Esophagus (tissue), 2 donors: ENCODE measurements around the gene DUSP3. TPM values are rescaled to one million over a fixed set of nuclear protein-coding genes. Genes with fewer than 3 reads are reported as not detected.

Experiments
- H3K27ac ChIP-seq, 2 donors: one replicate each; pipeline ENCODE4 v1.5.1; 2013; ENCODE audit warnings: low read depth in 2 of 2, mild to moderate bottlenecking in 2 of 2, inconsistent platforms in 1 of 2, low read length in 1 of 2, moderate library complexity in 1 of 2
- H3K27me3 ChIP-seq, 2 donors: one replicate each; pipeline ENCODE4 v1.6.1; 2013; ENCODE audit warnings: low read length in 2 of 2, control low read depth in 1 of 2, mild to moderate bottlenecking in 1 of 2; ENCODE audit not compliant: insufficient read depth in 2 of 2, control insufficient read depth in 1 of 2
- H3K36me3 ChIP-seq, 2 donors: one replicate each; pipeline ENCODE4 v1.6.1; 2013; ENCODE audit warnings: low read length in 1 of 2; ENCODE audit not compliant: control insufficient read depth in 2 of 2, insufficient read depth in 2 of 2
- H3K4me1 ChIP-seq, 2 donors: one replicate each; pipeline ENCODE4 v1.6.1; 2013; ENCODE audit warnings: low read length in 1 of 2; ENCODE audit not compliant: control insufficient read depth in 2 of 2, insufficient read depth in 2 of 2
- H3K4me3 ChIP-seq, 2 donors: one replicate each; pipeline ENCODE4 v1.5.1; 2013; ENCODE audit warnings: low read length in 2 of 2, mild to moderate bottlenecking in 2 of 2, low read depth in 1 of 2, moderate library complexity in 1 of 2
- H3K9me3 ChIP-seq, 2 donors: one replicate each; pipeline ENCODE4 v1.6.1; 2013; ENCODE audit warnings: mild to moderate bottlenecking in 2 of 2, low read depth in 1 of 2, low read length in 1 of 2, moderate library complexity in 1 of 2; ENCODE audit not compliant: control insufficient read depth in 2 of 2, insufficient read depth in 1 of 2
- WGBS, 2 donors: extraction: QIAGEN DNeasy Blood & Tissue Kit; methylation state at CpG; one replicate each; pipeline ENCODE4 v1.1.7; 2013; 5-methylcytosine and 5-hydroxymethylcytosine counted together
- polyA plus RNA-seq, 2 donors: library from polyadenylated mRNA; stranded (reverse); fragments of 200-250 nt; gene quantifications; one replicate each; pipeline ENCODE4 v1.2.3, GENCODE V29; 2013
- donor health status: healthy with polysubstance abuse.
- donor health status: Bipolar disorder and iron deficiency.

DUSP3 gene
- 10 to 100 TPM; 29.4 to 56.8 TPM for polyA plus RNA-seq

GRCh38 chr17:43778337-43779144 lies at the start of gene DUSP3:
Gene DUSP3 (minus strand): TSS chr17:43778977. CDS start chr17:43778924, 53 bp downstream.
- H3K9me3 ChIP-seq, result no peaks in the 10 kb centered on the region
- peak within 1 kb of the TSS; percentile 93 to 99 for H3K27ac ChIP-seq
- H3K27me3 ChIP-seq, result no peaks in the 10 kb centered on the region
- peaks cover 2 to 6% of the 10 kb centered on the region in 2 donors for H3K4me1 ChIP-seq
- WGBS, 2 donors, result 0 to 1% methylated on average over 76 to 100 of the region's 100 CpGs
- peaks cover 4 to 13% of the 10 kb centered on the region in 2 donors for H3K36me3 ChIP-seq
- peak within 1 kb of the TSS; percentile 69 to 92 for H3K4me3 ChIP-seq

- 92 to 93% methylated on average over 9 of the region's 9 CpGs for WGBS, 2 donors
Observed at GRCh38 chr17:43827596-43827995, 48.8 kb upstream of the DUSP3 start.

GRCh38 chr17:43826206-43826605 lies 47.4 kb upstream of the DUSP3 start:
- 76 to 85% methylated on average over 7 of the region's 7 CpGs for WGBS, 2 donors
- H3K36me3 ChIP-seq, result peaks cover under 1 to 14% of the 10 kb centered on the region in 2 donors

More at GRCh38 chr17:43827596-43827995, 48.8 kb upstream of the DUSP3 start:
- Histone ChIP-seq H3K4me1 (no peaks in the 10 kb centered on the region), H3K27ac (no peak overlapping the region), H3K4me3 (no peak overlapping the region), H3K27me3 (no peaks in the 10 kb centered on the region), H3K9me3 (no peaks in the 10 kb centered on the region), H3K36me3 (peaks cover 3 to 14% of the 10 kb centered on the region in 2 donors)

GRCh38 chr17:43825567-43825966 lies 46.8 kb upstream of the DUSP3 start:
- Histone ChIP-seq H3K4me1 (no peaks in the 10 kb centered on the region), H3K27ac (no peak overlapping the region), H3K27me3 (no peaks in the 10 kb centered on the region), H3K36me3 (peaks cover 0 to 19% of the 10 kb centered on the region in 2 donors), H3K9me3 (peaks cover 0 to 2% of the 10 kb centered on the region in 2 donors), H3K4me3 (no peak overlapping the region)
- 85 to 88% methylated on average over 11 to 12 of the region's 12 CpGs for WGBS, 2 donors

More at GRCh38 chr17:43826206-43826605, 47.4 kb upstream of the DUSP3 start:
- Histone ChIP-seq H3K9me3 (no peaks in the 10 kb centered on the region), H3K4me1 (no peaks in the 10 kb centered on the region), H3K27ac (no peak overlapping the region), H3K4me3 (no peak overlapping the region), H3K27me3 (no peaks in the 10 kb centered on the region)

GRCh38 chr17:43823350-43824084 lies 44.7 kb upstream of the DUSP3 start:
- H3K27me3 ChIP-seq, result no peaks in the 10 kb centered on the region
- H3K27ac ChIP-seq, result peak overlapping the region; percentile 33 to 52
- H3K4me1 ChIP-seq, result no peaks in the 10 kb centered on the region
- 63 to 69% methylated on average over 10 of the region's 10 CpGs for WGBS, 2 donors
- H3K9me3 ChIP-seq, result peaks cover 0 to 2% of the 10 kb centered on the region in 2 donors
- H3K4me3 ChIP-seq, result no peak overlapping the region
- peaks cover 0 to 11% of the 10 kb centered on the region in 2 donors for H3K36me3 ChIP-seq

GRCh38 chr17:43822570-43823190 lies 43.9 kb upstream of the DUSP3 start:
- H3K9me3 ChIP-seq, result peaks cover 0 to 2% of the 10 kb centered on the region in 2 donors
- WGBS, 2 donors, result 50 to 57% methylated on average over 5 of the region's 5 CpGs
- H3K27ac ChIP-seq, result peak overlapping the region in 1 of 2 donors; percentile 41
- H3K27me3 ChIP-seq, result no peaks in the 10 kb centered on the region
- H3K4me1 ChIP-seq, result no peaks in the 10 kb centered on the region
- H3K4me3 ChIP-seq, result no peak overlapping the region
- peaks cover 0 to 11% of the 10 kb centered on the region in 2 donors for H3K36me3 ChIP-seq

GRCh38 chr17:43820759-43821158 lies 42.0 kb upstream of the DUSP3 start:
- Histone ChIP-seq H3K36me3 (peaks cover 0 to 10% of the 10 kb centered on the region in 2 donors), H3K4me1 (no peaks in the 10 kb centered on the region)

GRCh38 chr17:43818966-43819365 lies 40.2 kb upstream of the DUSP3 start:
- Histone ChIP-seq H3K4me3 (no peak overlapping the region), H3K27ac (no peak overlapping the region), H3K27me3 (no peaks in the 10 kb centered on the region), H3K36me3 (peaks cover 0 to 5% of the 10 kb centered on the region in 2 donors), H3K9me3 (peaks cover 0 to 2% of the 10 kb centered on the region in 2 donors), H3K4me1 (no peaks in the 10 kb centered on the region)
- WGBS, 2 donors, result 92 to 95% methylated on average over 5 of the region's 5 CpGs

More at GRCh38 chr17:43820759-43821158, 42.0 kb upstream of the DUSP3 start:
- H3K9me3 ChIP-seq, result peaks cover 0 to 2% of the 10 kb centered on the region in 2 donors
- no peak overlapping the region for H3K27ac ChIP-seq
- H3K27me3 ChIP-seq, result no peaks in the 10 kb centered on the region
- 92 to 93% methylated on average over 14 of the region's 14 CpGs for WGBS, 2 donors
- no peak overlapping the region for H3K4me3 ChIP-seq

- Histone ChIP-seq H3K27ac (no peak overlapping the region), H3K4me3 (no peak overlapping the region), H3K4me1 (no peaks in the 10 kb centered on the region), H3K27me3 (no peaks in the 10 kb centered on the region), H3K9me3 (peaks cover 1 to 2% of the 10 kb centered on the region in 2 donors), H3K36me3 (peaks cover 0 to 8% of the 10 kb centered on the region in 2 donors)
- WGBS, 2 donors, result 90 to 96% methylated on average over 9 of the region's 9 CpGs
Observed at GRCh38 chr17:43817826-43818225, 39.0 kb upstream of the DUSP3 start.
